SU-DHL-6 (cell line): Measurements from ENCODE around the gene TBC1D1.

Source experiments
- H2AFZ ChIP-seq: fragments of 200-600 bp; sonication (generic); 2 replicates; pipeline ENCODE4 v1.6.1; 2014; ENCODE audit warnings: low read depth, mild to moderate bottlenecking, moderate library complexity, mixed read lengths, antibody characterized with exemption, low read length; ENCODE audit not compliant: severe bottlenecking
- H3F3A ChIP-seq: fragments of 200-600 bp; shearing (Covaris generic); 2 replicates; pipeline ENCODE4 v1.6.0; 2016; ENCODE audit warnings: antibody characterized with exemption, mild to moderate bottlenecking; ENCODE audit not compliant: insufficient read depth
- H3K27ac ChIP-seq: fragments of 200-600 bp; sonication (generic); 2 replicates; pipeline ENCODE4 v1.5.1; 2016; ENCODE audit warnings: low read depth, mild to moderate bottlenecking, low read length, moderate library complexity, mixed read lengths
- H3K27me3 ChIP-seq: fragments of 200-600 bp; sonication (generic), shearing (Covaris generic); 2 replicates; pipeline ENCODE4 v1.6.0; 2014; ENCODE audit warnings: mild to moderate bottlenecking, low read length
- H3K36me3 ChIP-seq: fragments of 200-600 bp; sonication (generic); 2 replicates; pipeline ENCODE4 v1.6.1; 2014; ENCODE audit warnings: mild to moderate bottlenecking, low read length, mixed read lengths
- H3K4me2 ChIP-seq: fragments of 300-600, 200-600 bp; shearing (Covaris generic), sonication (generic); 2 replicates; pipeline ENCODE4 v1.6.0; 2014; ENCODE audit warnings: low read length, low read depth, mild to moderate bottlenecking; ENCODE audit not compliant: poor library complexity, severe bottlenecking
- H3K4me3 ChIP-seq: fragments of 200-600 bp; sonication (generic); 2 replicates; pipeline ENCODE4 v1.5.1; 2014; ENCODE audit warnings: antibody characterized with exemption, low read length, mild to moderate bottlenecking, mixed read lengths; ENCODE audit not compliant: insufficient read depth, poor library complexity, severe bottlenecking
- H3K79me2 ChIP-seq: fragments of 200-600 bp; sonication (generic); 2 replicates; pipeline ENCODE4 v1.6.1; 2014; ENCODE audit warnings: mild to moderate bottlenecking, low read length, moderate library complexity; ENCODE audit not compliant: insufficient read depth
- H3K9ac ChIP-seq: fragments of 200-600 bp; sonication (generic); 2 replicates; pipeline ENCODE4 v1.7.0; 2014; ENCODE audit warnings: mild to moderate bottlenecking, low read length
- H3K9me2 ChIP-seq: fragments of 200-600 bp; sonication (generic); replicated peaks from 2 replicates; pipeline ENCODE4 v1.6.1; 2014; ENCODE audit warnings: low read length; ENCODE audit not compliant: insufficient read depth
- H3K9me3 ChIP-seq: fragments of 200-600 bp; sonication (generic); 2 replicates; pipeline ENCODE4 v1.6.1; 2014; ENCODE audit warnings: low read length, mixed read lengths; ENCODE audit not compliant: insufficient read depth
- H4K20me1 ChIP-seq: fragments of 200-600 bp; sonication (generic); 2 replicates; pipeline ENCODE4 v1.6.1; 2014; ENCODE audit warnings: low read depth, mild to moderate bottlenecking, antibody characterized with exemption, low read length, moderate library complexity, mixed read lengths
- EZH2phosphoT487 ChIP-seq: fragments of 200-600 bp; sonication (generic), shearing (Covaris generic); conservative IDR thresholded peaks from 2 replicates; pipeline ENCODE4 v1.6.1; 2018; ENCODE audit warnings: mild to moderate bottlenecking, antibody characterized with exemption, low read length, moderate library complexity, mixed read lengths
- TF ChIP-seq, protein P1 (sequence below): fragments of 200-600 bp; sonication (generic); IDR thresholded peaks from one replicate; pipeline ENCODE4 v1.5.1; 2017; ENCODE audit warnings: antibody characterized with exemption, mild to moderate bottlenecking, low read length, moderate library complexity; ENCODE audit not compliant: insufficient read depth, poor library complexity, severe bottlenecking

TBC1D1 gene

DNA sequence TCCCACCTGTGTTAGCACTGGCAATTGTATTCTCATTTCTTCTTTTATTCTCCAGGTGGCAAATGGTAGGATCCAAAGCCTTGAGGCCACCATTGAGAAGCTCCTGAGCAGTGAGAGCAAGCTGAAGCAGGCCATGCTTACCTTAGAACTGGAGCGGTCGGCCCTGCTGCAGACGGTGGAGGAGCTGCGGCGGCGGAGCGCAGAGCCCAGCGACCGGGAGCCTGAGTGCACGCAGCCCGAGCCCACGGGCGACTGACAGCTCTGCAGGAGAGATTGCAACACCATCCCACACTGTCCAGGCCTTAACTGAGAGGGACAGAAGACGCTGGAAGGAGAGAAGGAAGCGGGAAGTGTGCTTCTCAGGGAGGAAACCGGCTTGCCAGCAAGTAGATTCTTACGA, 246.2 kb downstream of the TBC1D1 start:
- H3K9me2 ChIP-seq: no peaks in the 10 kb centered on the region
- no peaks in the 10 kb centered on the region for H3K27me3 ChIP-seq
- no peaks in the 10 kb centered on the region for H3K9me3 ChIP-seq
- H3K4me3 ChIP-seq: no peak overlapping the region
- no peaks in the 10 kb centered on the region for H3F3A ChIP-seq
- H2AFZ ChIP-seq: no peak overlapping the region
- H3K9ac ChIP-seq: no peak overlapping the region
- no peak overlapping the region for H3K27ac ChIP-seq
- H4K20me1 ChIP-seq: no peaks in the 10 kb centered on the region
- H3K79me2 ChIP-seq: no peaks in the 10 kb centered on the region
- TF ChIP-seq EZH2phosphoT487: no peak
- TF ChIP-seq, protein P1, sequence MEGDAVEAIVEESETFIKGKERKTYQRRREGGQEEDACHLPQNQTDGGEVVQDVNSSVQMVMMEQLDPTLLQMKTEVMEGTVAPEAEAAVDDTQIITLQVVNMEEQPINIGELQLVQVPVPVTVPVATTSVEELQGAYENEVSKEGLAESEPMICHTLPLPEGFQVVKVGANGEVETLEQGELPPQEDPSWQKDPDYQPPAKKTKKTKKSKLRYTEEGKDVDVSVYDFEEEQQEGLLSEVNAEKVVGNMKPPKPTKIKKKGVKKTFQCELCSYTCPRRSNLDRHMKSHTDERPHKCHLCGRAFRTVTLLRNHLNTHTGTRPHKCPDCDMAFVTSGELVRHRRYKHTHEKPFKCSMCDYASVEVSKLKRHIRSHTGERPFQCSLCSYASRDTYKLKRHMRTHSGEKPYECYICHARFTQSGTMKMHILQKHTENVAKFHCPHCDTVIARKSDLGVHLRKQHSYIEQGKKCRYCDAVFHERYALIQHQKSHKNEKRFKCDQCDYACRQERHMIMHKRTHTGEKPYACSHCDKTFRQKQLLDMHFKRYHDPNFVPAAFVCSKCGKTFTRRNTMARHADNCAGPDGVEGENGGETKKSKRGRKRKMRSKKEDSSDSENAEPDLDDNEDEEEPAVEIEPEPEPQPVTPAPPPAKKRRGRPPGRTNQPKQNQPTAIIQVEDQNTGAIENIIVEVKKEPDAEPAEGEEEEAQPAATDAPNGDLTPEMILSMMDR: no peak
- H3K4me2 ChIP-seq: no peak overlapping the region
- H3K36me3 ChIP-seq: no peaks in the 10 kb centered on the region

DNA sequence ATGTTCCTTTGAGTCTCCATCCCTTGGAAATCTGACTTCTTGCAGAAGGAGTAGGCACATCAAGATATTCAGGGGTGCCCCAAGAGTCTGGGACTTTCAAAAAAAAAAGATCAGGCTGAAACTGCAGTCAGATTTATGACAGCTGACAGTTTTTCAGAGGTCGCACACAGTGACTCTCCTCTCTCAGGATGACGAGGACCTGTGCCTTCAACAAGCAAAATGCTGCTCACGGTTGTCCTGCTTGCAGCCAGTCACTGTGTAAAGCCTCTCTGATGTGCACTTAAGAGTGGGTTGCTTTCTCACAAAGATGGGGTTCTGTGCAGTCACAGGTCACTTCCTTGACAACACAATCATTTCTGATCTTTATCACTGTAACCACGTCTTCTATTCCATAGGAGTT, 247.5 kb downstream of the TBC1D1 start:
- Histone ChIP-seq H3K9me3 (no peaks in the 10 kb centered on the region), H3F3A (no peaks in the 10 kb centered on the region), H3K79me2 (no peaks in the 10 kb centered on the region), H2AFZ (no peak overlapping the region), H3K9ac (no peak overlapping the region), H3K4me2 (no peak overlapping the region), H3K27ac (no peak overlapping the region), H3K36me3 (no peaks in the 10 kb centered on the region), H4K20me1 (no peaks in the 10 kb centered on the region), H3K4me3 (no peak overlapping the region), H3K27me3 (no peaks in the 10 kb centered on the region), H3K9me2 (no peaks in the 10 kb centered on the region)
- no peak for TF ChIP-seq EZH2phosphoT487
- TF ChIP-seq, protein P1: no peak

DNA sequence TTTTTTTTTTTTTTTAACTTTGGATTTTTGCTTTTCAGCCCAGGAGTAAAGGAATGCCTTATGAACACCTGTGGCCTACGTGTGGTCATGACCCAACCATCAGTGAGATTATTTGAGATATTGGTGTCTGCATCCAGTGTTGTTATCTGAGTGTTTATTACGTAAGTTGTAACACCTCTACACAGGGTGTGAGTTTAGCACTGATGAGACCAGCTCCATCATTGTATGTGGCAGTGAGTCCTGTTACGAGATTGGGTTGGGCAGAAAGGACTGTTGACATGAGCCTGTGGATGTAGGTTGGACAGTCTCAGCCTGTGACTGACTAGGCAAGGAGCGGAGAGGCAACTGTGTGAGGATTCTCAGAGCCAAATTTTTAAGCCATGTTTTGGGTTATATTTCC, 248.3 kb downstream of the TBC1D1 start:
- no peaks in the 10 kb centered on the region for H3K9me3 ChIP-seq
- H3K27me3 ChIP-seq: no peaks in the 10 kb centered on the region
- no peaks in the 10 kb centered on the region for H3K36me3 ChIP-seq
- no peak overlapping the region for H3K4me2 ChIP-seq
- no peaks in the 10 kb centered on the region for H4K20me1 ChIP-seq
- H3K79me2 ChIP-seq: no peaks in the 10 kb centered on the region
- H3F3A ChIP-seq: no peaks in the 10 kb centered on the region
- TF ChIP-seq, protein P1: no peak
- no peak for TF ChIP-seq EZH2phosphoT487
- H3K27ac ChIP-seq: no peak overlapping the region
- no peak overlapping the region for H2AFZ ChIP-seq
- no peaks in the 10 kb centered on the region for H3K9me2 ChIP-seq
- H3K4me3 ChIP-seq: no peak overlapping the region
- no peak overlapping the region for H3K9ac ChIP-seq
